OCI-LY7 (cell line): ENCODE measurements around the gene IFNL2.

ENCODE experiments used
- EZH2phosphoT487 ChIP-seq: fragments of 200-600 bp; sonication (generic); IDR thresholded peaks from 2 replicates; pipeline ENCODE4 v1.6.1; 2018; ENCODE audit warnings: low read depth, borderline replicate concordance, mild to moderate bottlenecking, mixed run types, antibody characterized with exemption, low read length, moderate library complexity, mixed read lengths
- TF ChIP-seq, protein P1 (sequence below): fragments of 200-600 bp; sonication (generic); conservative IDR thresholded peaks from 2 replicates; pipeline ENCODE4 v1.5.1; 2014; ENCODE audit warnings: mild to moderate bottlenecking, antibody characterized with exemption, low read length, moderate library complexity, mixed read lengths

GRCh38 chr19:39282021-39282420 lies 13.8 kb downstream of the IFNL2 start:
- TF ChIP-seq, protein P1, sequence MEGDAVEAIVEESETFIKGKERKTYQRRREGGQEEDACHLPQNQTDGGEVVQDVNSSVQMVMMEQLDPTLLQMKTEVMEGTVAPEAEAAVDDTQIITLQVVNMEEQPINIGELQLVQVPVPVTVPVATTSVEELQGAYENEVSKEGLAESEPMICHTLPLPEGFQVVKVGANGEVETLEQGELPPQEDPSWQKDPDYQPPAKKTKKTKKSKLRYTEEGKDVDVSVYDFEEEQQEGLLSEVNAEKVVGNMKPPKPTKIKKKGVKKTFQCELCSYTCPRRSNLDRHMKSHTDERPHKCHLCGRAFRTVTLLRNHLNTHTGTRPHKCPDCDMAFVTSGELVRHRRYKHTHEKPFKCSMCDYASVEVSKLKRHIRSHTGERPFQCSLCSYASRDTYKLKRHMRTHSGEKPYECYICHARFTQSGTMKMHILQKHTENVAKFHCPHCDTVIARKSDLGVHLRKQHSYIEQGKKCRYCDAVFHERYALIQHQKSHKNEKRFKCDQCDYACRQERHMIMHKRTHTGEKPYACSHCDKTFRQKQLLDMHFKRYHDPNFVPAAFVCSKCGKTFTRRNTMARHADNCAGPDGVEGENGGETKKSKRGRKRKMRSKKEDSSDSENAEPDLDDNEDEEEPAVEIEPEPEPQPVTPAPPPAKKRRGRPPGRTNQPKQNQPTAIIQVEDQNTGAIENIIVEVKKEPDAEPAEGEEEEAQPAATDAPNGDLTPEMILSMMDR: no peak
- TF ChIP-seq EZH2phosphoT487: no peak
